Measurements from ENCODE around the gene SASH1. TPM values are rescaled to one million over a fixed set of nuclear protein-coding genes. Genes with fewer than 3 reads are reported as not detected.

Gene SASH1
- total and polyA plus RNA-seq, 9 of the 15 experiments (the other 6 are each of a cell fraction or from before 2014, with no cell fraction given): 0.35 to 3.5 (median 1.6) TPM

GRCh38 chr6:148427333-148427732 lies 84.7 kb downstream of the SASH1 start:
- WGBS (ENCODE audit: insufficient coverage, low coverage, missing lambda C conversion rate): 0% methylated on average over 2 of the region's 2 CpGs
- H3K27ac ChIP-seq (ENCODE audit: extremely low read depth, low read depth, low read length): no peak overlapping the region
- POLR2A ChIA-PET: no interaction called here
- H3K4me1 ChIP-seq (replicated peaks in 1 of 2; ENCODE audit: control insufficient read depth in 2 of 2, insufficient read depth in 2 of 2, low read length in 2 of 2): no peaks in the 10 kb centered on the region
- H3K27me3 ChIP-seq (ENCODE audit: control insufficient read depth in 2 of 2, insufficient read depth in 2 of 2, low read length in 2 of 2): peaks cover 13 to 35% of the 10 kb centered on the region in 2 experiments; a peak in 4 of 5 replicates
- H3K9me3 ChIP-seq (replicated peaks; ENCODE audit: control insufficient read depth, insufficient read depth, low read depth, low read length): no peaks in the 10 kb centered on the region
- no TSS peak for BruUV-seq (replicated peaks)
- H3K9me1 ChIP-seq (ENCODE audit: control insufficient read depth, insufficient read depth, low read length): no peaks in the 10 kb centered on the region
- ATAC-seq (no peak), FAIRE-seq (no peak), DNase-seq (ENCODE audit: extremely low read depth in 1 of 4, low spot score in 3 of 4) (no peak)
- CTCF ChIA-PET (ENCODE audit: low intra/inter-chr PET ratio): no interaction called here
- no peak overlapping the region for H3K9ac ChIP-seq (ENCODE audit: insufficient read depth in 1 of 2, low read depth in 2 of 2, low read length in 2 of 2)
- no peak overlapping the region for H3K4me2 ChIP-seq (ENCODE audit: insufficient read depth, low read length)
- intact Hi-C loops (cut with micrococcal nuclease): no loop called here
- H3K36me3 ChIP-seq (ENCODE audit: control insufficient read depth, insufficient read depth, low read length): no peaks in the 10 kb centered on the region
- H2AFZ ChIP-seq (ENCODE audit: low read depth, low read length): no peak overlapping the region
- H3K79me2 ChIP-seq (ENCODE audit: control insufficient read depth, insufficient read depth, low read length): no peaks in the 10 kb centered on the region
- in situ Hi-C loops (cut with MboI): no loop called here
- H3K4me3 ChIP-seq: no peak overlapping the region
- H4K20me1 ChIP-seq (replicated peaks; ENCODE audit: control insufficient read depth, insufficient read depth, low read length): 0 out of 2 replicates have a peak, but pooled peaks cover 7% of the 10 kb centered on the region
- TF ChIP-seq ZBTB17 (CRISPR knock-in tag; IDR thresholded peaks at IDR 0.05) (no peak), SRSF3 (IDR thresholded peaks at IDR 0.05; ENCODE audit: insufficient read depth, low read length) (no peak), KAT2B (IDR thresholded peaks at IDR 0.05; ENCODE audit: low read depth, low read length) (no peak), ZNF444 (CRISPR knock-in tag; IDR thresholded peaks at IDR 0.05) (no peak), ELF2 (CRISPR knock-in tag; IDR thresholded peaks at IDR 0.05) (no peak), YBX1 (IDR thresholded peaks at IDR 0.05) (no peak), STAT5B (CRISPR knock-in tag; IDR thresholded peaks at IDR 0.05) (no peak), TCF7 (IDR thresholded peaks at IDR 0.05; ENCODE audit: borderline replicate concordance) (no peak), MAX (CRISPR knock-in tag; IDR thresholded peaks at IDR 0.05) (no peak), NELFE (IDR thresholded peaks at IDR 0.05; ENCODE audit: insufficient read depth, insufficient read length) (no peak), ILK (tag; IDR thresholded peaks at IDR 0.05; ENCODE audit: borderline replicate concordance, low read depth) (no peak)
- TF ChIP-seq, protein P1, sequence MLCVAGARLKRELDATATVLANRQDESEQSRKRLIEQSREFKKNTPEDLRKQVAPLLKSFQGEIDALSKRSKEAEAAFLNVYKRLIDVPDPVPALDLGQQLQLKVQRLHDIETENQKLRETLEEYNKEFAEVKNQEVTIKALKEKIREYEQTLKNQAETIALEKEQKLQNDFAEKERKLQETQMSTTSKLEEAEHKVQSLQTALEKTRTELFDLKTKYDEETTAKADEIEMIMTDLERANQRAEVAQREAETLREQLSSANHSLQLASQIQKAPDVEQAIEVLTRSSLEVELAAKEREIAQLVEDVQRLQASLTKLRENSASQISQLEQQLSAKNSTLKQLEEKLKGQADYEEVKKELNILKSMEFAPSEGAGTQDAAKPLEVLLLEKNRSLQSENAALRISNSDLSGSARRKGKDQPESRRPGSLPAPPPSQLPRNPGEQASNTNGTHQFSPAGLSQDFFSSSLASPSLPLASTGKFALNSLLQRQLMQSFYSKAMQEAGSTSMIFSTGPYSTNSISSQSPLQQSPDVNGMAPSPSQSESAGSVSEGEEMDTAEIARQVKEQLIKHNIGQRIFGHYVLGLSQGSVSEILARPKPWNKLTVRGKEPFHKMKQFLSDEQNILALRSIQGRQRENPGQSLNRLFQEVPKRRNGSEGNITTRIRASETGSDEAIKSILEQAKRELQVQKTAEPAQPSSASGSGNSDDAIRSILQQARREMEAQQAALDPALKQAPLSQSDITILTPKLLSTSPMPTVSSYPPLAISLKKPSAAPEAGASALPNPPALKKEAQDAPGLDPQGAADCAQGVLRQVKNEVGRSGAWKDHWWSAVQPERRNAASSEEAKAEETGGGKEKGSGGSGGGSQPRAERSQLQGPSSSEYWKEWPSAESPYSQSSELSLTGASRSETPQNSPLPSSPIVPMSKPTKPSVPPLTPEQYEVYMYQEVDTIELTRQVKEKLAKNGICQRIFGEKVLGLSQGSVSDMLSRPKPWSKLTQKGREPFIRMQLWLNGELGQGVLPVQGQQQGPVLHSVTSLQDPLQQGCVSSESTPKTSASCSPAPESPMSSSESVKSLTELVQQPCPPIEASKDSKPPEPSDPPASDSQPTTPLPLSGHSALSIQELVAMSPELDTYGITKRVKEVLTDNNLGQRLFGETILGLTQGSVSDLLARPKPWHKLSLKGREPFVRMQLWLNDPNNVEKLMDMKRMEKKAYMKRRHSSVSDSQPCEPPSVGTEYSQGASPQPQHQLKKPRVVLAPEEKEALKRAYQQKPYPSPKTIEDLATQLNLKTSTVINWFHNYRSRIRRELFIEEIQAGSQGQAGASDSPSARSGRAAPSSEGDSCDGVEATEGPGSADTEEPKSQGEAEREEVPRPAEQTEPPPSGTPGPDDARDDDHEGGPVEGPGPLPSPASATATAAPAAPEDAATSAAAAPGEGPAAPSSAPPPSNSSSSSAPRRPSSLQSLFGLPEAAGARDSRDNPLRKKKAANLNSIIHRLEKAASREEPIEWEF (CRISPR knock-in tag; IDR thresholded peaks at IDR 0.05): no peak
